H9 (cell line): Measurements from ENCODE around the gene TMPRSS3. TPM values are rescaled to one million over a fixed set of nuclear protein-coding genes. Genes with fewer than 3 reads are reported as not detected.

Source experiments
- DNase-seq: peaks from one replicate; pipeline ENCODE4 v3.0.0-alpha.2; 2017
- H2AFZ ChIP-seq: one replicate; pipeline ENCODE4 v1.6.1; 2013; ENCODE audit warnings: mild to moderate bottlenecking, low read length, control low read depth, moderate library complexity
- H2AK5ac ChIP-seq: 2 replicates; pipeline ENCODE4 v1.6.1; 2013; ENCODE audit warnings: low read length, control low read depth, mixed read lengths; ENCODE audit not compliant: insufficient read length
- H2BK120ac ChIP-seq: one replicate; pipeline ENCODE4 v1.6.1; 2013; ENCODE audit warnings: low read depth, mild to moderate bottlenecking, low read length, control low read depth, inconsistent platforms; ENCODE audit not compliant: poor library complexity, severe bottlenecking
- H2BK12ac ChIP-seq: 2 replicates; pipeline ENCODE4 v1.6.1; 2013; ENCODE audit warnings: low read length, control low read depth, mixed read lengths, low read depth; ENCODE audit not compliant: insufficient read length
- H2BK15ac ChIP-seq: 2 replicates; pipeline ENCODE4 v1.6.1; 2013; ENCODE audit warnings: low read depth, low read length, control low read depth
- H2BK20ac ChIP-seq: one replicate; pipeline ENCODE4 v1.6.1; 2013; ENCODE audit warnings: low read depth, mild to moderate bottlenecking, low read length, control low read depth, inconsistent platforms; ENCODE audit not compliant: poor library complexity, severe bottlenecking
- H2BK5ac ChIP-seq: 2 replicates; pipeline ENCODE4 v1.6.1; 2013; ENCODE audit warnings: low read length, control low read depth, mixed read lengths; ENCODE audit not compliant: insufficient read length
- H3K14ac ChIP-seq: 2 replicates; pipeline ENCODE4 v1.6.1; 2013; ENCODE audit warnings: low read length, control low read depth; ENCODE audit not compliant: insufficient read depth
- H3K18ac ChIP-seq: 2 replicates; pipeline ENCODE4 v1.6.1; 2013; ENCODE audit warnings: low read depth, mild to moderate bottlenecking, mixed read lengths, low read length, control low read depth; ENCODE audit not compliant: insufficient read length
- H3K23ac ChIP-seq: 2 replicates; pipeline ENCODE4 v1.6.1; 2013; ENCODE audit warnings: low read length, control low read depth, mixed read lengths, low read depth; ENCODE audit not compliant: insufficient read length
- H3K23me2 ChIP-seq: 2 replicates; pipeline ENCODE4 v1.6.1; 2013; ENCODE audit warnings: low read depth, mild to moderate bottlenecking, mixed read lengths, low read length, control low read depth; ENCODE audit not compliant: insufficient read length, poor library complexity, severe bottlenecking
- H3K27ac ChIP-seq: 2 replicates; pipeline ENCODE4 v1.5.1; 2013; ENCODE audit warnings: low read length, control low read depth, mixed read lengths, low read depth; ENCODE audit not compliant: insufficient read length
- H3K27me3 ChIP-seq: 2 replicates; pipeline ENCODE4 v1.6.1; 2013; ENCODE audit warnings: low read length, control low read depth, inconsistent platforms; ENCODE audit not compliant: insufficient read depth
- H3K4ac ChIP-seq: 2 replicates; pipeline ENCODE4 v1.6.1; 2013; ENCODE audit warnings: low read depth, mild to moderate bottlenecking, control low read depth, inconsistent platforms, low read length, moderate library complexity
- H3K4me1 ChIP-seq: 2 replicates; pipeline ENCODE4 v1.6.1; 2013; ENCODE audit warnings: low read length, control low read depth, inconsistent platforms; ENCODE audit not compliant: insufficient read depth
- H3K4me2 ChIP-seq: 2 replicates; pipeline ENCODE4 v1.6.1; 2013; ENCODE audit warnings: low read length, control low read depth, mixed read lengths; ENCODE audit not compliant: insufficient read length, insufficient read depth
- H3K56ac ChIP-seq: 2 replicates; pipeline ENCODE4 v1.6.1; 2013; ENCODE audit warnings: low read depth, mild to moderate bottlenecking, mixed read lengths, low read length, control low read depth; ENCODE audit not compliant: insufficient read length
- H3K79me1 ChIP-seq: 2 replicates; pipeline ENCODE4 v1.6.1; 2013; ENCODE audit warnings: low read depth, mild to moderate bottlenecking, moderate library complexity, low read length, control low read depth, inconsistent platforms; ENCODE audit not compliant: insufficient read depth, poor library complexity, severe bottlenecking
- H3K79me2 ChIP-seq: 2 replicates; pipeline ENCODE4 v1.6.1; 2013; ENCODE audit warnings: low read length, control low read depth, inconsistent platforms; ENCODE audit not compliant: insufficient read depth
- H3K9ac ChIP-seq: 2 replicates; pipeline ENCODE4 v1.6.1; 2013; ENCODE audit warnings: low read length, control low read depth, mixed read lengths; ENCODE audit not compliant: insufficient read length; ENCODE audit errors: extremely low read depth
- H3K9me3 ChIP-seq: one replicate; pipeline ENCODE4 v1.6.1; 2013; ENCODE audit warnings: low read depth, low read length, inconsistent platforms; ENCODE audit not compliant: control insufficient read depth
- H3T11ph ChIP-seq: one replicate; pipeline ENCODE4 v1.6.1; 2013; ENCODE audit warnings: mild to moderate bottlenecking, low read length, control low read depth, inconsistent platforms
- H4K20me1 ChIP-seq: one replicate; pipeline ENCODE4 v1.6.1; 2013; ENCODE audit not compliant: control insufficient read depth, insufficient read length, insufficient read depth
- H4K5ac ChIP-seq: 2 replicates; pipeline ENCODE4 v1.6.1; 2013; ENCODE audit warnings: low read depth, mild to moderate bottlenecking, mixed read lengths, low read length, control low read depth; ENCODE audit not compliant: insufficient read length
- H4K8ac ChIP-seq: replicated peaks from 2 replicates; pipeline ENCODE4 v1.6.1; 2013; ENCODE audit warnings: low read length, control low read depth, mixed read lengths, low read depth; ENCODE audit not compliant: insufficient read length
- H4K91ac ChIP-seq: 2 replicates; pipeline ENCODE4 v1.6.1; 2013; ENCODE audit warnings: low read depth, mild to moderate bottlenecking, moderate library complexity, mixed read lengths, low read length, control low read depth; ENCODE audit not compliant: insufficient read length
- H3K27ac Mint-ChIP-seq, 3 experiments: 2 replicates in 2 of 3; 3 replicates in 1 of 3; pipeline ENCODE4 v1.8.0; 2020 to 2021; ENCODE audit warnings: mixed read lengths in 3 of 3, mild to moderate bottlenecking in 1 of 3, moderate library complexity in 1 of 3
- H3K27me3 Mint-ChIP-seq: 2 replicates; pipeline ENCODE4 v1.8.0; 2021; ENCODE audit warnings: low read depth, mild to moderate bottlenecking, moderate library complexity, mixed read lengths
- H3K36me3 Mint-ChIP-seq, 3 experiments: 2 replicates in 2 of 3; 3 replicates in 1 of 3; pipeline ENCODE4 v1.8.0; 2020 to 2021; ENCODE audit warnings: low read depth in 3 of 3, mixed read lengths in 3 of 3; ENCODE audit not compliant: insufficient read depth in 1 of 3
- H3K4me1 Mint-ChIP-seq, 2 experiments: 2 replicates each; pipeline ENCODE4 v1.8.0; 2020; ENCODE audit warnings: mixed read lengths in 2 of 2
- H3K4me3 Mint-ChIP-seq, 2 experiments: 2 replicates in 1 of 2; 3 replicates in 1 of 2; pipeline ENCODE4 v1.8.0; 2020 to 2021; ENCODE audit warnings: mild to moderate bottlenecking in 2 of 2, mixed read lengths in 2 of 2, moderate library complexity in 1 of 2
- H3K9me3 Mint-ChIP-seq, 2 experiments: 2 replicates in 1 of 2; 3 replicates in 1 of 2; pipeline ENCODE4 v1.8.0; 2020; ENCODE audit warnings: mild to moderate bottlenecking in 2 of 2, mixed read lengths in 2 of 2, moderate library complexity in 1 of 2
- WGBS: extraction: QIAGEN DNeasy Blood & Tissue Kit; methylation state at CpG from one replicate; pipeline ENCODE4 v1.1.7; 2013; ENCODE audit warnings: missing lambda C conversion rate, low lambda C conversion rate, mixed read lengths; ENCODE audit not compliant: insufficient read length; ENCODE audit errors: extremely low coverage; 5-methylcytosine and 5-hydroxymethylcytosine counted together
- total RNA-seq: library from RNA; stranded (reverse); gene quantifications from 2 replicates; pipeline ENCODE4 v1.2.1, GENCODE V29; 2021
- TF ChIP-seq, protein P1 (sequence below): fragments of 200-600 bp; sonication (generic); conservative IDR thresholded peaks from 3 replicates; pipeline ENCODE4 v1.8.0; 2021; ENCODE audit warnings: antibody characterized with exemption, mild to moderate bottlenecking

The TMPRSS3 gene
- total RNA-seq, 1 experiment from 2014 or later, result 0.31 TPM

GRCh38 chr21:42426876-42427480, 31.1 kb upstream of the TMPRSS3 start:
- Histone ChIP-seq H4K91ac (no peak overlapping the region), H2BK20ac (no peak overlapping the region), H3K18ac (no peak overlapping the region), H3K79me1 (no peaks in the 10 kb centered on the region), H4K20me1 (no peaks in the 10 kb centered on the region), H2BK15ac (no peak overlapping the region), H3K4me1 (no peaks in the 10 kb centered on the region), H3K79me2 (no peaks in the 10 kb centered on the region), H3K27ac (no peak overlapping the region), H3K9me3 (no peaks in the 10 kb centered on the region), H2BK12ac (no peak overlapping the region), H3T11ph (no peak overlapping the region), H3K9ac (no peak overlapping the region), H2AK5ac (no peak overlapping the region), H3K23me2 (no peaks in the 10 kb centered on the region), H2BK120ac (no peak overlapping the region), H3K4me2 (no peak overlapping the region), H3K14ac (no peak overlapping the region; the same call in 1 of the 2 replicates), H3K27me3 (no peaks in the 10 kb centered on the region), H3K23ac (no peak overlapping the region), H2BK5ac (no peak overlapping the region), H3K4ac (no peak overlapping the region), H2AFZ (no peak overlapping the region), H3K56ac (no peak overlapping the region), H4K5ac (no peak overlapping the region), H4K8ac (no peak overlapping the region)
- WGBS, result no CpG with 5 or more reads among the region's 10 CpGs
- Mint-ChIP-seq H3K4me3 (no peak overlapping the region), H3K9me3 (no peaks in the 10 kb centered on the region), H3K27me3 (peaks cover 35% of the 10 kb centered on the region), H3K27ac (no peak overlapping the region), H3K36me3 (no peaks in the 10 kb centered on the region), H3K4me1 (no peaks in the 10 kb centered on the region)
- DNase-seq, result no peak
- TF ChIP-seq, protein P1, sequence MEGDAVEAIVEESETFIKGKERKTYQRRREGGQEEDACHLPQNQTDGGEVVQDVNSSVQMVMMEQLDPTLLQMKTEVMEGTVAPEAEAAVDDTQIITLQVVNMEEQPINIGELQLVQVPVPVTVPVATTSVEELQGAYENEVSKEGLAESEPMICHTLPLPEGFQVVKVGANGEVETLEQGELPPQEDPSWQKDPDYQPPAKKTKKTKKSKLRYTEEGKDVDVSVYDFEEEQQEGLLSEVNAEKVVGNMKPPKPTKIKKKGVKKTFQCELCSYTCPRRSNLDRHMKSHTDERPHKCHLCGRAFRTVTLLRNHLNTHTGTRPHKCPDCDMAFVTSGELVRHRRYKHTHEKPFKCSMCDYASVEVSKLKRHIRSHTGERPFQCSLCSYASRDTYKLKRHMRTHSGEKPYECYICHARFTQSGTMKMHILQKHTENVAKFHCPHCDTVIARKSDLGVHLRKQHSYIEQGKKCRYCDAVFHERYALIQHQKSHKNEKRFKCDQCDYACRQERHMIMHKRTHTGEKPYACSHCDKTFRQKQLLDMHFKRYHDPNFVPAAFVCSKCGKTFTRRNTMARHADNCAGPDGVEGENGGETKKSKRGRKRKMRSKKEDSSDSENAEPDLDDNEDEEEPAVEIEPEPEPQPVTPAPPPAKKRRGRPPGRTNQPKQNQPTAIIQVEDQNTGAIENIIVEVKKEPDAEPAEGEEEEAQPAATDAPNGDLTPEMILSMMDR, result no peak
